SK-N-SH treated with all-trans-retinoic acid at 6 μM for 48 hours (cell line): Measurements from ENCODE around the gene ERCC6.

Experiments used
- ARNTL ChIP-seq: fragments of 450-650 bp; formaldehyde crosslinking; IDR thresholded peaks from 2 replicates; pipeline ENCODE4 v1.5.0; 2020; ENCODE audit warnings: low read depth, mild to moderate bottlenecking, moderate library complexity, borderline replicate concordance
- ZFP30 ChIP-seq: fragments of 450-650 bp; formaldehyde crosslinking; IDR thresholded peaks from 2 replicates; pipeline ENCODE4 v1.5.0; 2022; ENCODE audit warnings: mild to moderate bottlenecking, moderate library complexity
- TF ChIP-seq, protein P1 (sequence below): fragments of 250-450 bp; sonication (Bioruptor Pico); IDR thresholded peaks from 2 replicates; pipeline ENCODE4 v1.5.1; 2021; ENCODE audit warnings: mild to moderate bottlenecking, moderate library complexity
- TF ChIP-seq, protein P2 (sequence below): fragments of 250-450 bp; sonication (Bioruptor Pico); IDR thresholded peaks from 2 replicates; pipeline ENCODE4 v1.8.0; 2020; ENCODE audit warnings: mild to moderate bottlenecking, moderate library complexity, borderline replicate concordance

DNA sequence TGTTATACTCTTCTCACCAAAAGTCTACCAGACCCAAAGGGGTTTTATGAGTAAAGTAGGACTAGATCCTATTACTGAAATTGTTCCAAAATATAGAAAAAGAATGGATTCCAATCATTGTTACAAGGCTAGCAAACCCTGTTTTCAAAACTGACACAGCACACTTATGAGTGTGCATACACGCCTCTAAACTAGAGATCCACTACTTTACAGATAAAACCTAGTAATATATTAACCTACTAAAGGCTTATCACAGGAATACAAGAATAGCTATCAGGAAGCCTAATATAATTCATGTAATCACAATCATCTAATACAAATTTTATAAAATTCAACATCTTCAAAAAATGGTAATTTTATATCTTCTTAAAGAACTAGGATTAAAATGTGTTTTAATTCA lies 52.2 kb downstream of the ERCC6 start:
- TF ChIP-seq ARNTL (CRISPR knock-in tag) (no peak), ZFP30 (no peak)
- TF ChIP-seq, protein P1, sequence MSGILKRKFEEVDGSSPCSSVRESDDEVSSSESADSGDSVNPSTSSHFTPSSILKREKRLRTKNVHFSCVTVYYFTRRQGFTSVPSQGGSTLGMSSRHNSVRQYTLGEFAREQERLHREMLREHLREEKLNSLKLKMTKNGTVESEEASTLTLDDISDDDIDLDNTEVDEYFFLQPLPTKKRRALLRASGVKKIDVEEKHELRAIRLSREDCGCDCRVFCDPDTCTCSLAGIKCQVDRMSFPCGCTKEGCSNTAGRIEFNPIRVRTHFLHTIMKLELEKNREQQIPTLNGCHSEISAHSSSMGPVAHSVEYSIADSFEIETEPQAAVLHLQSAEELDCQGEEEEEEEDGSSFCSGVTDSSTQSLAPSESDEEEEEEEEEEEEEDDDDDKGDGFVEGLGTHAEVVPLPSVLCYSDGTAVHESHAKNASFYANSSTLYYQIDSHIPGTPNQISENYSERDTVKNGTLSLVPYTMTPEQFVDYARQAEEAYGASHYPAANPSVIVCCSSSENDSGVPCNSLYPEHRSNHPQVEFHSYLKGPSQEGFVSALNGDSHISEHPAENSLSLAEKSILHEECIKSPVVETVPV (CRISPR knock-in tag), result no peak
- TF ChIP-seq, protein P2, sequence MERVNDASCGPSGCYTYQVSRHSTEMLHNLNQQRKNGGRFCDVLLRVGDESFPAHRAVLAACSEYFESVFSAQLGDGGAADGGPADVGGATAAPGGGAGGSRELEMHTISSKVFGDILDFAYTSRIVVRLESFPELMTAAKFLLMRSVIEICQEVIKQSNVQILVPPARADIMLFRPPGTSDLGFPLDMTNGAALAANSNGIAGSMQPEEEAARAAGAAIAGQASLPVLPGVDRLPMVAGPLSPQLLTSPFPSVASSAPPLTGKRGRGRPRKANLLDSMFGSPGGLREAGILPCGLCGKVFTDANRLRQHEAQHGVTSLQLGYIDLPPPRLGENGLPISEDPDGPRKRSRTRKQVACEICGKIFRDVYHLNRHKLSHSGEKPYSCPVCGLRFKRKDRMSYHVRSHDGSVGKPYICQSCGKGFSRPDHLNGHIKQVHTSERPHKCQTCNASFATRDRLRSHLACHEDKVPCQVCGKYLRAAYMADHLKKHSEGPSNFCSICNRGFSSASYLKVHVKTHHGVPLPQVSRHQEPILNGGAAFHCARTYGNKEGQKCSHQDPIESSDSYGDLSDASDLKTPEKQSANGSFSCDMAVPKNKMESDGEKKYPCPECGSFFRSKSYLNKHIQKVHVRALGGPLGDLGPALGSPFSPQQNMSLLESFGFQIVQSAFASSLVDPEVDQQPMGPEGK, result no peak
